IMR-90 (cell line): ENCODE results near the gene INPP4A. TPM values are rescaled to one million over a fixed set of nuclear protein-coding genes. Genes with fewer than 3 reads are reported as not detected.

Experiments used
- ATAC-seq: fragments of 200-7000 bp; cut with Tn5 transposase; 2 replicates; pipeline ENCODE4 v1.9.1; 2020; ENCODE audit warnings: low read depth, mild to moderate bottlenecking, moderate library complexity
- BruUV-seq: library from RNA; stranded (reverse); fragments of 400-500 nt; replicated peaks from 2 replicates; lab custom pipeline; 2021; lab: Mats Ljungman, UMichigan
- CTCF ChIA-PET: fragments of 300-600 bp; formaldehyde crosslinking; extraction: SDS; loops from one replicate; lab custom pipeline; 2021; ENCODE audit warnings: antibody characterized with exemption; lab: Yijun Ruan, JAX
- POLR2A ChIA-PET: fragments of 300-600 bp; sonication (Branson Sonifier 250); formaldehyde crosslinking; loops from one replicate; lab custom pipeline; 2022; ENCODE audit warnings: antibody characterized with exemption; ENCODE audit not compliant: unreplicated experiment; lab: Charles Lee
- DNase-seq: peaks from one replicate; pipeline ENCODE4 v3.0.0; 2013
- H2AFZ ChIP-seq: replicated peaks from 2 replicates; pipeline ENCODE3; 2013; ENCODE audit warnings: low read length, mild to moderate bottlenecking; ENCODE audit not compliant: poor library complexity
- H2AK5ac ChIP-seq: 2 replicates; pipeline ENCODE4 v1.6.1; 2013; ENCODE audit warnings: low read depth, low read length, inconsistent platforms
- H2AK9ac ChIP-seq: replicated peaks from 2 replicates; pipeline ENCODE3; 2013; ENCODE audit warnings: mild to moderate bottlenecking, low read depth, low read length, moderate library complexity; ENCODE audit not compliant: poor library complexity
- H2BK120ac ChIP-seq: 2 replicates; pipeline ENCODE4 v1.6.1; 2013; ENCODE audit warnings: low read depth, low read length, inconsistent platforms
- H2BK15ac ChIP-seq: 3 replicates; pipeline ENCODE4 v1.6.1; 2013; ENCODE audit warnings: low read depth, low read length, inconsistent platforms
- H2BK20ac ChIP-seq: 2 replicates; pipeline ENCODE4 v1.6.1; 2013; ENCODE audit warnings: low read depth, mild to moderate bottlenecking, inconsistent platforms, low read length, moderate library complexity
- H2BK5ac ChIP-seq: 2 replicates; pipeline ENCODE4 v1.6.1; 2013; ENCODE audit warnings: mild to moderate bottlenecking, low read depth, low read length, inconsistent platforms; ENCODE audit not compliant: poor library complexity, severe bottlenecking
- H3K14ac ChIP-seq: replicated peaks from 2 replicates; pipeline ENCODE4 v1.6.1; 2013; ENCODE audit warnings: low read depth, low read length, inconsistent platforms
- H3K18ac ChIP-seq: 2 replicates; pipeline ENCODE4 v1.6.1; 2013; ENCODE audit warnings: low read depth, low read length, control low read depth
- H3K23ac ChIP-seq: 2 replicates; pipeline ENCODE4 v1.6.1; 2013; ENCODE audit warnings: low read depth, low read length, inconsistent platforms
- H3K27ac ChIP-seq: 2 replicates; pipeline ENCODE4 v1.5.1; 2013; ENCODE audit warnings: mild to moderate bottlenecking, control low read depth, low read length; ENCODE audit not compliant: insufficient read depth
- H3K27me3 ChIP-seq: 2 replicates; pipeline ENCODE4 v1.6.1; 2013; ENCODE audit warnings: low read length; ENCODE audit not compliant: control insufficient read depth, insufficient read depth
- H3K36me3 ChIP-seq: 2 replicates; pipeline ENCODE4 v1.6.1; 2013; ENCODE audit warnings: low read length, mixed read lengths; ENCODE audit not compliant: control insufficient read depth, insufficient read depth
- H3K4ac ChIP-seq: 2 replicates; pipeline ENCODE4 v1.6.1; 2013; ENCODE audit warnings: low read depth, low read length, inconsistent platforms
- H3K4me1 ChIP-seq: 2 replicates; pipeline ENCODE4 v1.6.1; 2013; ENCODE audit warnings: low read length, mixed read lengths; ENCODE audit not compliant: control insufficient read depth, insufficient read depth
- H3K4me2 ChIP-seq: 2 replicates; pipeline ENCODE4 v1.6.1; 2013; ENCODE audit warnings: low read depth, mild to moderate bottlenecking, control low read depth, low read length, moderate library complexity
- H3K4me3 ChIP-seq: 2 replicates; pipeline ENCODE4 v1.5.1; 2013; ENCODE audit warnings: low read depth, mild to moderate bottlenecking, control low read depth, low read length, moderate library complexity; ENCODE audit not compliant: insufficient read depth
- H3K56ac ChIP-seq: 2 replicates; pipeline ENCODE4 v1.6.1; 2013; ENCODE audit warnings: low read length, inconsistent platforms; ENCODE audit not compliant: insufficient read depth; ENCODE audit errors: extremely low read depth
- H3K79me1 ChIP-seq, 2 experiments: 2 replicates each; pipeline ENCODE4 v1.6.1; 2013; ENCODE audit warnings: low read length in 2 of 2, inconsistent platforms in 1 of 2, low read depth in 1 of 2
- H3K9ac ChIP-seq: 2 replicates; pipeline ENCODE4 v1.6.1; 2013; ENCODE audit warnings: low read depth, low read length, control low read depth
- H3K9me1 ChIP-seq: 2 replicates; pipeline ENCODE4 v1.6.1; 2013; ENCODE audit warnings: low read length, inconsistent platforms; ENCODE audit not compliant: insufficient read depth
- H3K9me3 ChIP-seq: 2 replicates; pipeline ENCODE4 v1.6.1; 2013; ENCODE audit warnings: low read length; ENCODE audit not compliant: control insufficient read depth, insufficient read depth
- H4K20me1 ChIP-seq: 2 replicates; pipeline ENCODE4 v1.6.1; 2013; ENCODE audit warnings: low read length, inconsistent platforms; ENCODE audit not compliant: insufficient read depth
- H4K5ac ChIP-seq: 2 replicates; pipeline ENCODE4 v1.6.1; 2013; ENCODE audit warnings: mild to moderate bottlenecking, low read depth, low read length, control low read depth
- H4K8ac ChIP-seq, 2 experiments: 2 replicates each; pipeline ENCODE4 v1.6.1; 2013; ENCODE audit warnings: low read depth in 2 of 2, low read length in 2 of 2, control low read depth in 1 of 2, inconsistent platforms in 1 of 2
- H4K91ac ChIP-seq: 2 replicates; pipeline ENCODE4 v1.6.1; 2013; ENCODE audit warnings: low read depth, low read length, inconsistent platforms; ENCODE audit not compliant: insufficient read depth
- BHLHE40 ChIP-seq: fragments of 150-350 bp; IDR thresholded peaks from 2 replicates; pipeline ENCODE4 v1.6.1; 2016; ENCODE audit warnings: mild to moderate bottlenecking, low read depth, low read length
- CEBPB ChIP-seq: IDR thresholded peaks from 2 replicates; pipeline ENCODE4 v1.6.1; 2012; ENCODE audit warnings: low read depth, low read length, improper control_type of control experiment
- CHD1 ChIP-seq: IDR thresholded peaks from 2 replicates; pipeline ENCODE4 v1.6.1; 2012; ENCODE audit warnings: low read depth, low read length, improper control_type of control experiment
- CTCF ChIP-seq: conservative IDR thresholded peaks from 2 replicates; pipeline ENCODE4 v1.5.1; 2012; ENCODE audit warnings: mild to moderate bottlenecking, low read depth, low read length, improper control_type of control experiment
- ELK1 ChIP-seq: fragments of 150-350 bp; IDR thresholded peaks from 2 replicates; pipeline ENCODE4 v1.6.1; 2016; ENCODE audit warnings: low read depth, mild to moderate bottlenecking, low read length, moderate library complexity, borderline replicate concordance
- FOS ChIP-seq: fragments of 150-350 bp; IDR thresholded peaks from 2 replicates; pipeline ENCODE4 v1.6.1; 2016; ENCODE audit warnings: low read depth, low read length
- MAFK ChIP-seq: IDR thresholded peaks from 2 replicates; pipeline ENCODE4 v1.6.1; 2012; ENCODE audit warnings: low read depth, low read length, improper control_type of control experiment
- MAZ ChIP-seq: IDR thresholded peaks from 2 replicates; pipeline ENCODE4 v1.6.1; 2012; ENCODE audit warnings: low read depth, mild to moderate bottlenecking, low read length, improper control_type of control experiment, moderate library complexity, borderline replicate concordance
- MXI1 ChIP-seq: IDR thresholded peaks from 2 replicates; pipeline ENCODE4 v1.6.1; 2012; ENCODE audit warnings: low read depth, mild to moderate bottlenecking, low read length, moderate library complexity, borderline replicate concordance
- POLR2A ChIP-seq: IDR thresholded peaks from 2 replicates; pipeline ENCODE4 v1.6.1; 2012; ENCODE audit warnings: mild to moderate bottlenecking, low read depth, low read length
- RAD21 ChIP-seq: IDR thresholded peaks from 2 replicates; pipeline ENCODE4 v1.6.1; 2012; ENCODE audit warnings: low read length, improper control_type of control experiment
- RCOR1 ChIP-seq: IDR thresholded peaks from 2 replicates; pipeline ENCODE4 v1.6.1; 2012; ENCODE audit warnings: mild to moderate bottlenecking, low read length, improper control_type of control experiment; ENCODE audit not compliant: insufficient replicate concordance
- RFX5 ChIP-seq: IDR thresholded peaks from 2 replicates; pipeline ENCODE4 v1.8.0; 2012; ENCODE audit warnings: low read depth, mild to moderate bottlenecking, low read length, moderate library complexity
- SMC3 ChIP-seq: fragments of 150-350 bp; IDR thresholded peaks from 2 replicates; pipeline ENCODE4 v1.6.1; 2016; ENCODE audit warnings: low read depth, mild to moderate bottlenecking, antibody characterized with exemption, low read length, moderate library complexity
- USF2 ChIP-seq: fragments of 150-350 bp; IDR thresholded peaks from 2 replicates; pipeline ENCODE4 v1.6.1; 2017; ENCODE audit warnings: mild to moderate bottlenecking, antibody characterized with exemption, low read length, low read depth
- WGBS, 2 experiments: methylation state at CpG; one replicate each; pipeline versions ENCODE4 v1.1.5 to v1.1.7; 2013; ENCODE audit warnings: missing lambda C conversion rate in 2 of 2; ENCODE audit not compliant: insufficient read length in 1 of 2; ENCODE audit errors: extremely low coverage in 2 of 2; 5-methylcytosine and 5-hydroxymethylcytosine counted together
- dilution Hi-C: fragments of 300-500 bp; cut with HindIII; formaldehyde crosslinking; loops from one replicate; pipeline ENCODE4 v1.14.3; 2018; ENCODE audit warnings: low sequenced_read_pairs; ENCODE audit not compliant: unreplicated experiment
- in situ Hi-C: fragments of 300-500 bp; cut with MboI; formaldehyde crosslinking; loops from 3 replicates; pipeline ENCODE4 v1.14.3; 2019; ENCODE audit warnings: low sequenced_read_pairs, inconsistent platforms, mixed read lengths
- intact Hi-C: fragments of 100-400 bp; cut with micrococcal nuclease; formaldehyde crosslinking; loops from 2 replicates; pipeline ENCODE4 v1.10.0; 2022
- polyA plus RNA-seq, 3 experiments: library from polyadenylated mRNA; depleted of rRNA; stranded (reverse); fragments of >200 nt; gene quantifications; 2 replicates each; pipeline ENCODE4 v1.2.3, GENCODE V29; 2012; ENCODE audit warnings: low replicate concordance in 1 of 3
- total RNA-seq: library from RNA; depleted of rRNA; stranded (reverse); fragments of >200 nt; gene quantifications from 2 replicates; pipeline ENCODE4 v1.2.3, GENCODE V29; 2012

Gene INPP4A
- total and polyA plus RNA-seq, 2 of the 4 experiments (the other 2 are of a cell fraction), result 14.5 to 27.1 TPM

GRCh38 chr2:98472961-98473746 is 28.5 kb downstream of the INPP4A start:
- Histone ChIP-seq H3K4me1 (peaks cover 2% of the 10 kb centered on the region; the same call in 1 of the 2 replicates), H4K20me1 (peaks cover 59% of the 10 kb centered on the region), H3K23ac (no peak overlapping the region), H2AK9ac (peak overlapping the region; percentile 65), H2BK5ac (no peak overlapping the region), H3K4me3 (no peak overlapping the region), H3K56ac (no peak overlapping the region), H3K9me3 (no peaks in the 10 kb centered on the region), H2AK5ac (peak overlapping the region; percentile 26; the same call in 1 of the 2 replicates), H4K8ac (no peak overlapping the region), H3K36me3 (no peaks in the 10 kb centered on the region), H3K4me2 (no peak overlapping the region), H3K4ac (no peak overlapping the region), H3K9ac (no peak overlapping the region), H2BK20ac (no peak overlapping the region), H3K79me1 (peaks cover 23 to 71% of the 10 kb centered on the region in 2 experiments), H3K9me1 (peaks cover 26% of the 10 kb centered on the region), H3K14ac (no peak overlapping the region), H2BK15ac (no peak overlapping the region), H2BK120ac (no peak overlapping the region), H3K18ac (no peak overlapping the region), H4K5ac (no peak overlapping the region), H2AFZ (no peak overlapping the region), H4K91ac (no peak overlapping the region), H3K27ac (no peak overlapping the region), H3K27me3 (no peaks in the 10 kb centered on the region)
- ChIA-PET CTCF (no interaction called here), POLR2A (no interaction called here)
- BruUV-seq, result no TSS peak
- ATAC-seq, result no peak
- intact Hi-C loops (no loop called here), dilution Hi-C loops (no loop called here), in situ Hi-C loops (no loop called here)
- DNase-seq, result no peak
- TF ChIP-seq CTCF (no peak), RAD21 (no peak), BHLHE40 (no peak), RFX5 (no peak), MAZ (no peak), ELK1 (no peak), FOS (no peak), CHD1 (no peak), POLR2A (no peak), MAFK (no peak), SMC3 (no peak), MXI1 (no peak), USF2 (no peak), RCOR1 (no peak), CEBPB (no peak)
- 93% methylated on average over 3 of the region's 9 CpGs; no CpG with 5 or more reads in 1 of the 2 experiments for WGBS, 2 experiments
